ENCODE data around the gene PUM1. TPM values are rescaled to one million over a fixed set of nuclear protein-coding genes. Genes with fewer than 3 reads are reported as not detected.
"Not testable (repeated sequence)": the region's sequence is repeated elsewhere in the genome, so short reads cannot be mapped to it uniquely, and the experiment has no call there.

Gene PUM1
- total RNA-seq, 2 donors from 2014 or later: 111 to 118 TPM

DNA sequence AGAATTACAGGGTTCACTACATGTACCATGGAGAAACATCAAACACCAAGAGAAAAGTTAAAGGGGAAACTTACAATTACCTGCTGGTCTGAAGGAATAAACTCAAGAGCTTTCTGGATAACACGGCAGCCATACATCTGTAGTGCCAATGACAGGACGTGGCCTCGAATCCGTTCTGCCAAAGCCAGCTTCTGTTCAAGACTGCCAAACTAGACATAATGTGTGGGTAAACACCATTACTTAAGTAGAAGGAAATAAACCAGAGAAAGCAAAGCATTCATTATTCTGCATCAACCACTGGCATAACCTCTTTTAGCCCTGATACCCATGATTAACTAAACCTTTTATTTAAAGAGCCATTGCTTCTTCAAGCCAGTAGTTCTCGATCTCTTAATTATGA lies 115.5 kb downstream of the PUM1 start:
- ATAC-seq (no peak), DNase-seq (no peak)
- intact Hi-C loops (cut with DNase I, micrococcal nuclease): no loop called here

DNA sequence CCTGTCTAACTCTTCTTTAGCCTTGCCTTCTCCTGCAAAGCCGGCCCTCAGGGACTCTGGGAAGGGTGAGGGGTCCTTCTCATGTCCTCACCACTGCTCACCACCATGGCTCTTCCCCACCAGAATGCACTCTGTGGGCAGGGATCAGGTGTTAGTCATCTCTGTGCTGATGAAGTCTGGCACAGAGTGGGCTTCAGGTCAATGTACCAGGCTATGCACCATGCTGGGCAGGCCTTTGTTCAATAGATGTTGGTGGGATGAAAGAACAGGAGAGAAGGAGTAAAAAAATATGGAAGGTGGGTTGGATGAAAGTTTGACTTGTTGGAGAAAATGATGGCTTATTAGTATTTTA lies 116.1 kb downstream of the PUM1 start:
- DNase-seq; intact Hi-C loops (cut with DNase I, micrococcal nuclease): not testable (repeated sequence)
- ATAC-seq: peak; percentile 4

DNA sequence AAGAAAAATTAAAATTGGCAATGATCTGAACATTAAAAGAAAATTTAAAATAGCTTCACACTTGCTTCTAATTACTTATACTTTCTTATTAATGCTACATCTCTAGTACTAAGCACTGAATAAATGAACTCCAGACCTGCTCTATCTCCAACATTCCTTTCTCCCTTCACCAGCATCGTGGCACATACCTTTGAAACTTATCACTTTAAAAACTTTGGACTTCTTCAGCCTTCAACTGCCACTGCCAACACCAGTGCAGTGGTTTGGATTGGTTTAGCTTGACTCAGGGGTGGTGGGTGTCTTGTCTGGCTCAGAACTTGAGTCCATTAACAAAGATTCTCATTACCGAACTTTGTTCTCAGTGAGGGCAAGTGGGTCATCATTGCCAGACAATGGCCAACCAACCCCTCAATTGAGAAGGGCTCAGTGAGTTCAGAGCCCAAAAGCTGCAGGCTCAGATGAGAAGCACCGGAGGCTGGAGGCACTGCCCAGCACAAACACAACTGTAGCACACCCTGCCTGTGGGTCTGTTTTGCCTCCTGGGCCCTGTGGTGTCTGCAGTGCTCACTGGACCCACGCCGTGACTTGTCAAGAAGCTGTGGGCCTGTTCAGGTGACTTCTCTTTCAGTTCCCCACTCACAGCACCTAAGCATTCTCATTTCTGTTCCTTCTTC lies 116.6 kb downstream of the PUM1 start:
- DNase-seq; intact Hi-C loops (cut with DNase I, micrococcal nuclease): not testable (repeated sequence)
- ATAC-seq: peak; percentile 6

DNA sequence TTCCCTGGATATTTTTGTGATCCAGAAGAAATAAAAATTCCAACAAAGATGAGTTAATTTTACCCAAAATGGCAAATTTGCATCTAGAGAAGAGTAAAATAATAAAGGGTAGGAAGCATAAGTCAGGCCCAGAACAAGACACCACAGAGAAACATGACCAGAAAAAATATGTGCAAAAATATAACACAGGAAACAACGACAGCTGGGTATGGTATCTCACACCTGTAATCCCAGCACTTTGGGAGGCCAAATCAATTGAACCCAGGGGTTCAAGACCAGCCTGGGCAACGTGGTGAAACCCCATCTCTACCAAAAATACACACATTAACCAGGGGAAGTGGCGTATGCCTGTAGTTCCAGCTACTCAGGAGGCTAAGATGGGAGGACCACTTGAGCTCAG lies 117.2 kb downstream of the PUM1 start:
- intact Hi-C loops (cut with DNase I, micrococcal nuclease): no loop called here
- ATAC-seq (no peak), DNase-seq (no peak)

DNA sequence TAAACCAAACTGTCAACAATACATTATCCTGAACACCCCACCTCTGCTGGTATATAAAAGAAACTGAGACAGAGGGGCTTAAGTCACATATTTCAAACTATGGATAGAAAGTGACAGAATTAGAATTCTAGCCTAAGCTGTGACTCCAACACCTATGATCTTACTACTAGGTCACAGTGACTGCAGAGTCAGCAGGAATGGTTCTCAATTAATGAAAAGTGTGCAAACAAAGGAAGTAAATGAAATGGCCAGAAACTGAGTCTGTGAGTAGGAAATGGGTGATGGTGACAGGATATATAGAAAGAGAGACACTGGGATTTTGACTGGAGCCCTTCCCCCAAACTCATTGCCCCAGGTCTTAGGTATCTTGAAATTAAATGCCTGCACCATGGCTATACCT lies 118.3 kb downstream of the PUM1 start:
- intact Hi-C loops (cut with DNase I, micrococcal nuclease): no loop called here
- DNase-seq (no peak), ATAC-seq (no peak)

DNA sequence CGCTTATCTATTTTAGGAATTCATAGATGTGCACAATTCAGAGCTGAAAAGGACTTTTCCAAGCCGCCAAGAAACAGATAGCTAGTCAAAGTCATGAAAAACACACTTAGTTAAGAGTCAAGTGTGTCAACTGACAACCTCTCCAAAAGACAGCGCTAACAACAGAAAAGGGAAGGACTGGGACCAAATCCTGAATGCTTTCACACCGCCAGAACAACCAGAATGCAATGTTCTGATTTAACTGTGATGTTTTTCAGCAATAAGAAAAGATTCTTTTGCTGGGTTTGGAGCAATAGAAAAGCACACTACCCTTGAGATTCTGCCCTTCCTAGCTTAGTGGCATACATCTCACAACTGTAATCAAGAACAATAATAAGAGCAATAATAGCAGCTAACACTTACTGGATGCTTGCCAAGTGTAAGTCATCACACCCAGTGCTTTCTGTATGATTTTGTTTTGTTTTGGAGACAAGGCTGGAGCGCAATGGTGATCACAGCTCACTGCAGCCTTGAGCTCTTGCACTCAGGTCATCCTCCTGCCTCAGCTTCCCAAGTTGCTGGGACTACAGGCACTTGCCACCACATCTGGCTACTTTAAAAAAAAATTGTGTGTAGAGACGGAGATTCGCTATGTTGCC lies 123.1 kb downstream of the PUM1 start:
- intact Hi-C loops (cut with DNase I, micrococcal nuclease): no loop called here
- DNase-seq (no peak), ATAC-seq (peak; percentile 24)

DNA sequence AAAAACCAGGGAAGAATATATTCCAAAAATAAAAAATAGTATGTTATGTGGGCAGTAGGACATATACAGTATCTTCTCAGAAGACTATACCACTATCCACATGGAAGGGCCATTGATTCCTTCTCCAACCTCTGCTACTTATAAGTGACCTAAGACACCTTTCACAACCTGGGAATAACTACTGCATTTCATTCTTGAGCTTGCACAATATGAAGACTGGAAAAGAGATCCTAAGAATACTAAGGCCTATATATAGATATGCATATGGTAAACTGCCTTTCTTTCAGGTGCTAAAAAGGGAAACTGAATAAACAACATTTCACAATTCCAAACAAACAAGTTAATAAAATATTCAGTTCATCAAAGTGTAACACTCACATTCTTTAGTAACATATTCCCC lies 125.0 kb downstream of the PUM1 start:
- intact Hi-C loops (cut with DNase I, micrococcal nuclease): no loop called here
- DNase-seq: no peak
- ATAC-seq: no peak

DNA sequence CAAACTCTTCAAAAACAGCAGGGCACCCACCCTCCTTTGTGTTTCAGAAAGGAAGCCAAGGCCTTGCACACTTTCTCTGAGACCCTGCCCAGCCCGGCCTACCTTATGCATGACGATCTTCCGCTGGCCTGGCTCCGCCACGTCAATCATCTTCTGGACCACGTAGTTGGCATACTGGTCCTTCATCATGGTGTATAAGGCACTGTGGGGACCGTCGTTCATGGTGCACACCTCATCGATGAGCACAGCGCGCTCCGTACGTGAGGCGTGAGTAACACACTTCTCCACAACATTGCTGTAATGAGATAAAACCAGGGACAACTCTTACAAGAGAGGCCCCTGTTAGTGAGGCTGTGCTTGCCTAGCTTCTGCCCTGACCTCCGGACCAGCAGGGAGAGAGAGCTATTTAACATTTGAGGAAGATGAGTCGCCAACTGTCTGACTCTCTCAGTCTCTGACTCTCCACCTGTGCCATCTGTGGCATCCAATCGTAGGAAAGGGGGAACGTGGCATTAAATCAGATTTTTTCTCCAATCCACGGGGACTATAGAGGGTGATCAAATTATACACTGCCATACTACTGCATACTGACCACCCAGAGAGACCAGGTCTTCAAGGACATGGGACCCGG lies 128.9 kb downstream of the PUM1 start:
- ATAC-seq (no peak), DNase-seq (no peak)
- intact Hi-C loops (cut with DNase I, micrococcal nuclease): no loop called here

DNA sequence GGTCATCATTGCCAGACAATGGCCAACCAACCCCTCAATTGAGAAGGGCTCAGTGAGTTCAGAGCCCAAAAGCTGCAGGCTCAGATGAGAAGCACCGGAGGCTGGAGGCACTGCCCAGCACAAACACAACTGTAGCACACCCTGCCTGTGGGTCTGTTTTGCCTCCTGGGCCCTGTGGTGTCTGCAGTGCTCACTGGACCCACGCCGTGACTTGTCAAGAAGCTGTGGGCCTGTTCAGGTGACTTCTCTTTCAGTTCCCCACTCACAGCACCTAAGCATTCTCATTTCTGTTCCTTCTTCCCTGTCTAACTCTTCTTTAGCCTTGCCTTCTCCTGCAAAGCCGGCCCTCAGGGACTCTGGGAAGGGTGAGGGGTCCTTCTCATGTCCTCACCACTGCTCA lies 129.8 kb downstream of the PUM1 start:
- DNase-seq; ATAC-seq; intact Hi-C loops (cut with DNase I, micrococcal nuclease): not testable (repeated sequence)

DNA sequence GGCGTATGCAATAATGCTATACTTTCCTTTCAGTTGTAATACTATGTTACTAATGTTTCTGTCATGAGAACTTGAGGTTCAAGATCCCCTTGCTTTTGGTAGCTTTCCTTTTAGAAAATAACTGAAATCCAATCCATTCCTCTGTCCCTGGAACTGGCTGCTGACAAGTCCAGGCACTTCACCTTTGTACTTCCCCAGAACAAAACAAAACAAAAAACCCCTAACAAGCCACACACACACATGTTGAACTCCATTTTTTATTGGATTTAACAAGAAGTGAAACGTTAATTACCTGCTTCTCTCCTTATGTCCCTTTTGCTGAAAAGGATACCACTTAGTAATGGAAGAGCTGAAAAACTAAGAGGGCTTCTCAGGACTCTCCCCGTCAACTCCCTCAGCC lies 130.9 kb downstream of the PUM1 start:
- ATAC-seq (no peak), DNase-seq (no peak)
- intact Hi-C loops (cut with DNase I, micrococcal nuclease): no loop called here

DNA sequence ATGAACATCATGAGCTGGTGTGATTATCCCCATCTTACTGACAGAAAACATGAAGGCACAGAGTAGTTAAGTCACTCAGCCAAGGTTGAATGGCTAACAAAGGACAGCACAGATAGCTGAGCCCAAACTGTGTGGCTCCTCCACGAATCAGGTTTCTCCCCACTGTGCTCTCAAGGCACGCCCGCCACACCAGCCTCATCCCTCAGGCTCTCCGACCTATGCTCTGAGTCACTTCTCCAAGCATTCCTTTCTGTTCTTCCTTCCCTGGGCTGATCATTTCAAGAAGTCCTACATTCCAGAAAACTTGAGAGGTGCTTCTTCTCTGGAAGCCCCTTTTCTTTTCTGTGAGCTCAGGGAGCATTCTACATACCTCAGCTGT lies 131.7 kb downstream of the PUM1 start:
- intact Hi-C loops (cut with DNase I, micrococcal nuclease): no loop called here
- ATAC-seq (no peak), DNase-seq (no peak)

DNA sequence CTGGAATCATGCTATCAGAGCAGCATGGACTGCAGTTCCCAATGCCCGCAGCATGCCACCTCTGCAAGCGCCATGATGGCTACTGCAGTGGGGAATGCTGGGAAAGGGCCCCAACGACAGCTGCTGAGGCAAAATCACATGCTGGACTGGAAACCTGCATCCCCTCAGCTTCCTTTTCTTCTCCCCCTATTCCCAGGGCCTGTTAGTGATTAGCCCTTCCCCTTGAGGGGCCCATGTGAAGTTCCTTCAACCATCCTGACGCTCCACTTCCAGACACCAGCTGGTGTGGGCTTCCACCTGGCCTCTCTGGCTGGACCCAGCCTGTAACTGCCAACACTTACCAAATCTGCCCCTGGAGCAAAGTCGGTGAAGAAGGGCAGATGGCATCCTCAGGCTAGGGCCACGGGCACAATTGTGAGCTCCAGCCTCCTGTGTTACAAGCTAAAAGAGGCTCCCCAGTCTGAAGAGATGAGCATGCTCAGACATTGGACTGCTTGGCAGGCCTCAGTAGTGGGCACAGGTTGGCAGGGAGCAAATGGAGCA lies 134.8 kb downstream of the PUM1 start:
- intact Hi-C loops (cut with DNase I, micrococcal nuclease): no loop called here
- DNase-seq: no peak
- ATAC-seq: peak; percentile 8

DNA sequence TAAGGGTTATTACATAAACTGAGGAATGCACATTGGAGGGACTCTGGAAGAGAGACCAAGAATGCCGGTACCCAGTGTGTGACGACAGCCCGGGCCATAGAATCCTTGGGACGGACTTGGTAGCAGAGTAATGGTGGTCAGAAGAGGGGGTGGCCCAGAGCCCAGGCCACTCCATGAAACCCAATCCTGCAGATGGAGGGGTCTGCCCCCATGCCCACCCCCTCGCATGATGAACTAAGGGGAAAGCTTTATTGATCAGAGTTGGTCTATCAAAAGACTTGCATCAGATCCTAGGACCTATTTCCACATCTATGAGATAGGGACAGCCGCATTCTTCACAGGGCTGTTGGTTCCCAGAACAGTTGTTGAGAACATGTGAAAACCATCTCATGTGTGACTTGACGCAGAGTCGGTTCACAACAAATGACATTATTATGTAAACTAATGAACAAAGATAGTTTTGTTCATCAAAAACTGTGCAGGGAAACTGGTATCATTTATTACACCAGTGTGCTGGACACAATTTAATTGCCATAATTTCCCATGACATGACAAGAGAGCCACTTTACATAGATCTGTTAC lies 135.5 kb downstream of the PUM1 start:
- ATAC-seq: peak; percentile 1
- DNase-seq: no peak
- intact Hi-C loops (cut with DNase I, micrococcal nuclease): no loop called here

DNA sequence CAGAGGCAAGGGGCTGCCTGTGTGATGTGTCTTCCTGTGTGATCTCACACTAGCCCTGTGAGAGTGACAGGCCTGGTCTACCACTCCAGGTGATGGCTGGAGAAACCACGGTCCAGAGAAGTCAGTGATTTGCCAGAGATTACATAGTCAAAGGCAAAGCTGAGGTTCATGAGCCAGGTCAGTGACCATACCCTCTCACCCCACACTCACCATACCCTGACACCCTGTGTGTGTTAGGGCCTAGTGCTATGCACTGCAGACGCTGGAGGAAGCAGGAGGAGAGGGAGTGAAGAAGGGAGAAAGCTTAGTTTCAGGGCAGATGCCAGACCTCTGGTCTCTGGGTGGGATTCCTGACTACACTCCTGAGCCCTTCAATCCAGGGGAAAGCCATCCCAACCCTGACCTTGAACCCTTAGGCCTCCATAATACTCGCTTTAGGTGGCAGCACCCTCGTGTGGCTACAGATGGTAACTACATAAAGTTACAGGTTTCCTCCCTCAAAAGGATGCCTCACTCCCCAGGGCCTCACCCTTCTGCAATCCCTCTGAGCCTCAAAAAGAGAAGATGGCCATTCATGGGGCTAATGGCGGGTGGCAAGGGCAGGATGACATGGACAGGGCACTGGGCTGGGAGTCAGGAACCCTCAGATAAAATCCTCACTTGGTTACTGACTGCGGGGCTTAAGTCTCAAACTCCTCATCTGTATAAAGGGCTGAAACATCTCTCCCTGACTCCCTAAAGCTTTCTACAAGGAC lies 136.2 kb downstream of the PUM1 start:
- DNase-seq: peak in 1 of 2 donors; percentile 43
- ATAC-seq: peak; percentile 61
- intact Hi-C loops (cut with DNase I, micrococcal nuclease): no loop called here

DNA sequence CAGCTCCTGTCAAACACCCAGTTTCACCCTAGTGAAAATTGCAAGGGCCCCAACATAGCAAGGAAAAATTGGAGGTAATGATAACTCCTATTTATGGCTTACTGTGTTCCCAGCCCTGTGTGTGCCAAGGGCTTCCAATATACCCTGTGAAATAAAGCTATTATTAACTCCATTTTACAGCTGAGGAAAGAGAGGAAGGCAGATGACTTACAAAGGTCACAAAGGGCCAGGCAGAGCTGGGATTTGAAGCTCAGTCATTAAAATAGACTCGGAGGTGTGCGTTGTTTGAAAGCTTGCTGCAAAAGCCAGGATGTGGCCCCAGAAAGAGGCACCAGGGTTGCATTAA lies 136.8 kb downstream of the PUM1 start:
- ATAC-seq (peak; percentile 20), DNase-seq (no peak)
- intact Hi-C loops (cut with DNase I, micrococcal nuclease): no loop called here

DNA sequence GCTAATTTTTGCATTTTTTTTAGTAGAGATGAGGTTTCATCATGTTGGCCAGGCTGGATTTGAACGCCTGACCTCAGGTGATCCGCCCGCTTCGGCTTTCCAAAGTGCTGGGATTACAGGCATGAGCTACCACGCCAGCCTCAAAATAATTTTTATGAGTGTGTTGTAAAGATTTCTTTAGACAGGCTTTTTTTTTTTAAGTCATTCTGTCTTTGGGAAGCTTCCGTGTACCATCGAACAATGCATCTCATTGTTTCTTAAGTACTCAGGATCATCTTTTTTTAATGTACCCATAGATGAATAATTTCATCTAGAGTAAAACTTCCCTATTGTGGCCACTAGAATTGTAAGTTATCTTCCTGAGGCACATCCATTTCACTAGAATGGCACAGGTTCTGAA lies 137.3 kb downstream of the PUM1 start:
- intact Hi-C loops (cut with DNase I, micrococcal nuclease): no loop called here
- peak; percentile 64 for ATAC-seq
- DNase-seq: no peak

DNA sequence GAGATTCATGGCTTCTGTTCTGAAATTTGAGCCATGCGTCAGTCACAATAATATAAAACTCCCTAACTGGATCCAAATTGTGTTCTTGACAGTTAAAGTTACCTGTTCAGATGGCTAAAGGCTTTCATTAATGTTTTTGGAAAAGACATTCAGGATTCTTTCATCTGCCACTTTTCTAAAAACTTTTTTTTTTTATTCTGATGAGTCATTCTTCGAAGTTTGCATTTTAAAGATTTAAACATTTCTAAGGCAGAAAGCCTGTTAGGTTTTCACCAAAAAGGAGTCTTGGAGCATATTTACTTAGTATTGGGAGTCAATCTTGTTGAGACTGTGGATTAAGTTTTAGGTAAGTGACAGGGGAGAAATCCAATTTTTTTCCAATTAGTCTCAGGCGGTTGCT lies 138.1 kb downstream of the PUM1 start:
- DNase-seq (no peak), ATAC-seq (no peak)
- intact Hi-C loops (cut with DNase I, micrococcal nuclease): no loop called here

DNA sequence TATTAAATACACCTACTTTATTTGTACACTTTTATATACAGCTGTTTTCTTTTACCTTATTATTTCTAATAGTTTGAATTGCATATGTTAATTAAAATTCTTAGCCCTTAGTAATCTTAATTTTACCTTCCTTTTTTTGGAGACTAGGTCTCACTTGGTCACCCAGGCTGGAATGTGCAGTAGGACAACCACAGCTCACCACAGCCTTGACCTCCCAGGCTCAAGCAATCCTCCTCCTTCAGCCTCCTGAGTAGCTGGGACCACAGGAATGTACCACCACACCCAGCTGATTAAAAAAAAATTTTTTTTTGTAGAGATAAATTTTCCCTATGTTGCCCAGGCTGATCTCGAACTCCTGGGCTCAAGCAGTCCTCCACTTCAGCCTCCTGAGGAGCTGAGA lies 141.9 kb downstream of the PUM1 start:
- intact Hi-C loops (cut with DNase I, micrococcal nuclease): no loop called here
- DNase-seq (no peak), ATAC-seq (no peak)

DNA sequence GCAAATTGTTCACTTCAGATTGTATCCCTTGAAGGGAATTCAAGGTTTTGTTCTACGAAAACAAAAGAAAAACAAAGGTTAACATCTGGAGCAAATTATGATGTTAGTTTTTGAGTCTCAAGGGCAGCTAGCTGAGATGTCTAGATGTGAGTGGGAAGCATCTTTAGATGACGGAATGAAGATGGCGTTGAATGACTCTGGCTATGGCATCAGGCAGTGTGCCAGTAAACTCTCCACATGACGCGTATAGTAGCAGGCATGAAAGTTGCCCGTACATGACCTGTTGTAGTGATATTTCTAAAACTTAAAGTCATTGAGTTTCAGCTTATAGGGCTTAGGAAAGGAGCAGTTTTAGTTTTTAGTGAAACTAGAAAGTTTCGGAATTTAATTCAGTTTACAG lies 144.7 kb downstream of the PUM1 start:
- no peak for ATAC-seq
- intact Hi-C loops (cut with DNase I, micrococcal nuclease): no loop called here
- no peak for DNase-seq
